ENCODE measurements around the gene USP30.

The USP30 gene

GRCh38 chr12:109056891-109057290 is 4.5 kb downstream of the USP30 start:
- no peak for TF ChIP-seq CTCF (IDR thresholded peaks at IDR 0.05; ENCODE audit: low read depth, low read length)
- no peak for DNase-seq (ENCODE audit: extremely low read depth, low read depth)

GRCh38 chr12:109057376-109057775 is 5.0 kb downstream of the USP30 start:
- no peak for TF ChIP-seq CTCF (IDR thresholded peaks at IDR 0.05; ENCODE audit: low read depth, low read length)
- no peak for DNase-seq (ENCODE audit: extremely low read depth, low read depth)

- DNase-seq (ENCODE audit: extremely low read depth, low read depth), result no peak
- TF ChIP-seq CTCF (IDR thresholded peaks at IDR 0.05; ENCODE audit: low read depth, low read length), result no peak
These were observed 6.4 kb downstream of the USP30 start for GRCh38 chr12:109058773-109059172.

- DNase-seq (ENCODE audit: extremely low read depth, low read depth), result no peak
- no peak for TF ChIP-seq CTCF (IDR thresholded peaks at IDR 0.05; ENCODE audit: low read depth, low read length)
These were observed 11.8 kb downstream of the USP30 start for GRCh38 chr12:109064143-109064542.

GRCh38 chr12:109065154-109065852 is 12.9 kb downstream of the USP30 start:
- no peak for TF ChIP-seq CTCF (IDR thresholded peaks at IDR 0.05; ENCODE audit: low read depth, low read length)
- DNase-seq (ENCODE audit: extremely low read depth, low read depth), result no peak

DNA sequence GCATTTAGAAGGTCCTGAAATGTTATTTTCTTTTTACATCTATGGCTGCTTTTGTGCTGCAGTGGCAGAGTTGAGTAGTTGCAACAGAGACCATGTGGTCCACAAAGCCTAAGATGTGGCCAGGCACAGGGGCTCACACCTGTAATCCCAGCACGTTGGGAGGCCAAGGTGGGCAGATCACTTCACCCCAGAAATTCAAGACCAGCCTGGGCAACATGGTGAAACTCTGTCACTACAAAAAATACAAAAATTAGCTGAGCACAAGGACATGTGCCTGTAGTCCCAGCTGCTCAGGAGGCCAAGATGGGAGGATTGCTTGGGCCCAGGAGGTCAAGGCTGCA is 13.4 kb downstream of the USP30 start:
- no peak for TF ChIP-seq CTCF (IDR thresholded peaks at IDR 0.05; ENCODE audit: low read depth, low read length)
- no peak for DNase-seq (ENCODE audit: extremely low read depth, low read depth)

DNA sequence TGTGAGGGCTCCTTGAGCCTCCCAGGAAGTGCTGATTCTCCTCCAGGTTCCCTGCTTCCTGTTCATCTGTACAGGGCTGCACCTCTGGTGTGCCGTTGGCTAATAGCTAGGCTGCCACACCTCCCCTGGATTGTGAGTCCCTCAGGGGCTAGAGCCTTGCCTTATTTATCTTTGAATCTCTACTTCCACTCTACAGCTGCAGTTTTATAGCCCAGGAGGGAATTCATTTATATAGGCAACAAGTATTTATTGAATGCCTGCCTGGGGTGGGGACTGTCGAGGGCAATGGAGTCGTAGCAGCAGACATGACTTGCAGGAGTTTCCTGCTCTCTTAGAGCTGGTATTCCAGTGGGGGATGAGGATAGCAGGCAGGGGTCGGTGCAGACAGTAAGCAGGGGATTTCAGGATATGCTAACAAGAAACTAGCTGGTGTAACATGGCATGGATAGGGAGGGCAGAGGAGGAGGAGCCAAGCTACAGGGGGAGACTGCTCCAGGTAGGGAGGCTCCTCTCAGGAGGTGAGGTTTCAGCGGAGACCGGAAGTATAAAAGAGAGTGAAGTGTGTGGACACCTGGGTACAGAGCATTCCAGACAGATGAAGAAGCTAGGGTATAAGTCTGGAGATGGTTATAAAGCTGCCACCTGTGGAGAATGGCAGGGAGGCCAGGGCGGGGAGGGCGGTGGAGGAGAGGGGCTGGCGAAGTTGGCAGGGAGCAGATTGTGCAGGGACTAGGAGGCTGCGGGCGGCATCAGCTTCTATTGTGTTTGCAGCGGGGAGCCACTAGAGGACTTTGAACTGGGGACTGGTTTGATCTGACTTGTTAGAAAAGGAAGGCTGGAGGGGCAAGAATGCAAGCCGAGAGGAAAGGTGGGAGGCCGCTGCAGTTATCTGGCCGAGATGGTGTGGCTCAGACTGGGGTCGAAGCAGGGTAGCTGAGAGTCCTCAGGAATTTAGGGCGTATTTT is 17.2 kb downstream of the USP30 start:
- no peak for DNase-seq (ENCODE audit: extremely low read depth, low read depth)
- no peak for TF ChIP-seq CTCF (IDR thresholded peaks at IDR 0.05; ENCODE audit: low read depth, low read length)
